HCT116 (cell line): ENCODE measurements around the gene VAMP8.

Source experiments
- ATF3 ChIP-seq: IDR thresholded peaks from 2 replicates; pipeline ENCODE4 v1.6.1; 2012
- CTCF ChIP-seq, 3 experiments: fragments of 200-600 bp in 1 of 3; sonication (generic) in 1 of 3; IDR thresholded peaks in 2 of 3; conservative IDR thresholded peaks in 1 of 3; 2 replicates each; pipeline ENCODE4 v1.5.1; 2012 to 2017; ENCODE audit warnings: low read depth in 2 of 3, low read length in 2 of 3, antibody characterized with exemption in 1 of 3, borderline replicate concordance in 1 of 3, control low read depth in 1 of 3, mild to moderate bottlenecking in 1 of 3, mixed read lengths in 1 of 3, mixed run types in 1 of 3, moderate library complexity in 1 of 3; ENCODE audit not compliant: insufficient read depth in 1 of 3
- EGR1 ChIP-seq: IDR thresholded peaks from 2 replicates; pipeline ENCODE4 v1.6.1; 2012; ENCODE audit warnings: low read depth
- EZH2 ChIP-seq: fragments of 200-600 bp; sonication (generic); IDR thresholded peaks from 2 replicates; pipeline ENCODE4 v1.6.1; 2017; ENCODE audit warnings: antibody characterized with exemption, mixed run types
- POLR2A ChIP-seq: IDR thresholded peaks from 2 replicates; pipeline ENCODE4 v1.7.0; 2011; ENCODE audit warnings: borderline replicate concordance; ENCODE audit not compliant: insufficient read depth, insufficient read length; ENCODE audit errors: extremely low read depth
- REST ChIP-seq: IDR thresholded peaks from 2 replicates; pipeline ENCODE4 v1.6.1; 2012; ENCODE audit warnings: low read depth

- no peak for TF ChIP-seq EGR1
- TF ChIP-seq CTCF (IDR thresholded peaks at IDR 0.05 in 2 of 3, conservative IDR thresholded peaks at IDR 0.05 in 1 of 3; ENCODE audit: borderline replicate concordance in 1 of 3, insufficient read depth in 1 of 3, low read depth in 2 of 3, low read length in 2 of 3), result no peak
- TF ChIP-seq EZH2, result no peak
- TF ChIP-seq POLR2A, result no peak
- TF ChIP-seq REST, result no peak
- no peak for TF ChIP-seq ATF3
These were observed 34.6 kb upstream of the VAMP8 start for GRCh38 chr2:85542777-85543176.
